NT2/D1 (cell line): ENCODE results near the gene SIK3.

Experiments
- YY1 ChIP-seq: IDR thresholded peaks from 2 replicates; pipeline ENCODE4 v1.6.1; 2011; ENCODE audit not compliant: insufficient read length, insufficient read depth
- ZNF274 ChIP-seq: IDR thresholded peaks from 2 replicates; pipeline ENCODE4 v1.6.1; 2011; ENCODE audit warnings: mild to moderate bottlenecking, low read depth, low read length

DNA sequence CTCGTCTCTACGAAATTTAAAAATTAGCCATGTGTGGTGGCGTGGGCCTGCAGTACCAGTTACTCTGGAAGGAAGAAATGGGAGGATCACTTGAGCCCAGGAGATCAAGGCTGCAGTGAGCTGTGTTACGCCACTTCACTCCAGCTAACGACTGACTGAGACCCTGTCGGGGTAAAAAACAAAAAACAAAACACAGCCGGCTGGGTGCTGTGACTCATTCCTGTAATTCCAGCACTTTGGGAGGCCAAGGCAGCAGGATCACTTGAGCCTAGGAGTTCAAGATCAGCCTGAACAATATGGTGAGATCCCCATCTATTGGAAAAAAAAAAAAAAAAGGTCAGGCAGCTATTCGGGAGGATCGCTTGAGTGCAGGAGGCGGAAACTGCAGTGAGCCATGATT, 48.3 kb upstream of the SIK3 start:
- no peak for TF ChIP-seq ZNF274
- no peak for TF ChIP-seq YY1
